Prostate gland (tissue), 2 donors: ENCODE measurements around the gene JSRP1. TPM values are rescaled to one million over a fixed set of nuclear protein-coding genes. Genes with fewer than 3 reads are reported as not detected.

Experiments
- DNase-seq: peaks from one replicate; pipeline ENCODE4 v3.0.0-alpha.2; 2019; ENCODE audit warnings: low spot score
- H3K27ac ChIP-seq, 2 donors: fragments of 200-600 bp; sonication (generic); 2 replicates each; pipeline ENCODE4 v1.5.1; 2017 to 2019
- H3K27me3 ChIP-seq: fragments of 200-600 bp; sonication (generic); replicated peaks from 2 replicates; pipeline ENCODE4 v1.5.1; 2019; ENCODE audit not compliant: insufficient read depth
- H3K36me3 ChIP-seq, 2 donors: fragments of 200-600 bp; sonication (generic); 1 replicate in 1 of 2; 2 replicates in 1 of 2; pipeline versions ENCODE4 v1.5.1 to v1.8.1; 2017 to 2019
- H3K4me1 ChIP-seq: fragments of 200-600 bp; sonication (generic); replicated peaks from 2 replicates; pipeline ENCODE4 v1.5.1; 2019
- H3K4me3 ChIP-seq, 2 donors: fragments of 200-600 bp; sonication (generic); 2 replicates each; pipeline ENCODE4 v1.5.1; 2017 to 2019
- H3K9me3 ChIP-seq: fragments of 200-600 bp; sonication (generic); 2 replicates; pipeline ENCODE4 v1.5.1; 2017
- POLR2A ChIP-seq: fragments of 450-650 bp; IDR thresholded peaks from one replicate; pipeline ENCODE4 v1.6.1; 2016; ENCODE audit warnings: antibody characterized with exemption, mild to moderate bottlenecking
- POLR2AphosphoS5 ChIP-seq: sonication (generic); formaldehyde crosslinking; IDR thresholded peaks from one replicate; pipeline ENCODE4 v1.6.1; 2017; ENCODE audit warnings: antibody characterized with exemption
- WGBS: methylation state at CpG from one replicate; pipeline ENCODE4 v1.1.5; 2018; 5-methylcytosine and 5-hydroxymethylcytosine counted together
- intact Hi-C: fragments of 100-400 bp; cut with DNase I; formaldehyde crosslinking; loops from one replicate; pipeline ENCODE4 v1.14.2; 2022
- total RNA-seq, 2 donors: library from RNA; depleted of rRNA; stranded (reverse); fragments of >200 nt; gene quantifications; one replicate each; pipeline ENCODE4 v1.1.0, GENCODE V29; 2016
- TF ChIP-seq, protein P1 (sequence below), 4 experiments: fragments of 200-600 bp in 2 of 4; fragments of 450-650 bp in 2 of 4; sonication (generic) in 2 of 4; IDR thresholded peaks; 1 replicate in 3 of 4; 2 replicates in 1 of 4; pipeline ENCODE4 v1.5.1; 2016 to 2019; ENCODE audit warnings: antibody characterized with exemption in 4 of 4, mild to moderate bottlenecking in 2 of 4, moderate library complexity in 2 of 4

The JSRP1 gene
- total RNA-seq, 2 donors from 2014 or later = 0.96 TPM; not detected in 1

DNA sequence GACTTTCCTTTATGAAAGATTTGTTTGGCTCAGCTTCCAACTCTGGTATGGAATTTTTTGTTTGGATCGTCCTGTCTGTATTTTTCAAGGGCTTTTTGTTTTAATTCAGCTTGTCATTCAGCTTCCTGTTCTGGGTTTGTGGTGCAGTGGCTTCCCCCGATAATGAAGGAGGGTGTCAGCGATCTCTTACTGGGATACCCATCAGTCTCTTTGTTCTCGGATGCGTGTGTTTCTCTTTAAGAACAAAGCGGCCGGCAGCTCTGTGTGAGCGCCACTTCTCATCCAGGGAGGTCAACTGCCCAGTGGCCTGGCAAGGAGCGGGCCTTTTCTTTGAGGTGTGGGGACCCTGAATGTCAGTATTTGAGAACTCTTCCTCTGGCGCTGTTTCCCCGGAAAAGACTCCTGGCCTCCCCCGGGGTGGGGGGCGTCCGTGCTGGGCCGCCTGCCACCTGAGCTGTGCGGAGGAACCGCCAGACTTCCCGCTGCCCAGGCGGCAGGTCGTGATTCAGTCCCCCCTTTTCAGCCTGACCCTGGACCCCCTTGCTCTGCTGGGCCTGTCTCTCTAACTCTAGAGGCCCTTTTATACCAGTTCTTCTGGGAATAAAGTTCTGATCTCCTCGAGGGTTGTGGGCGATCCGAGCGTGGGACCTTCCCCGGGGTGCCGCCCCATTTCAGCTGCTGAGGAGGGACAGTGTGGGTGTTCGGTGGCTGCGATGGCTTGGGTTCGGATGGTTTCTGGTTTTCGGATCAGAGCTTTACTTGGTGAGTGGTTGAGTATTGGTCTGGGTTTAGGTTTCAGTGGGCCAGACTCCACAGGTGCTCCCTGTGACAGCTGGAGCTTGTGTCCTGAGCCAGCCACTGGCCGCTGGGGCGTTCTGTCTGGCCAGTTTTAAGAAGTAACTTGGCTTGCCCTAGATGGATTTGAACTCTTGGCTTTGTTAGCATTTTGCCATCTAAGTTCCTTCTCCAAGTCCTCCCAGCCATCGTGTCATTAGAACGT lies 16.1 kb downstream of the JSRP1 start:
- Histone ChIP-seq H3K4me1 (peaks cover 29% of the 10 kb centered on the region), H3K27ac (peak overlapping the region; percentile 29 to 38), H3K27me3 (no peaks in the 10 kb centered on the region), H3K4me3 (peak overlapping the region; percentile 6 to 25), H3K9me3 (no peaks in the 10 kb centered on the region), H3K36me3 (peaks cover 17 to 19% of the 10 kb centered on the region in 2 donors)
- WGBS = 25% methylated on average over 34 of the region's 34 CpGs
- TF ChIP-seq POLR2AphosphoS5 = no peak
- no peak for TF ChIP-seq POLR2A
- TF ChIP-seq, protein P1, sequence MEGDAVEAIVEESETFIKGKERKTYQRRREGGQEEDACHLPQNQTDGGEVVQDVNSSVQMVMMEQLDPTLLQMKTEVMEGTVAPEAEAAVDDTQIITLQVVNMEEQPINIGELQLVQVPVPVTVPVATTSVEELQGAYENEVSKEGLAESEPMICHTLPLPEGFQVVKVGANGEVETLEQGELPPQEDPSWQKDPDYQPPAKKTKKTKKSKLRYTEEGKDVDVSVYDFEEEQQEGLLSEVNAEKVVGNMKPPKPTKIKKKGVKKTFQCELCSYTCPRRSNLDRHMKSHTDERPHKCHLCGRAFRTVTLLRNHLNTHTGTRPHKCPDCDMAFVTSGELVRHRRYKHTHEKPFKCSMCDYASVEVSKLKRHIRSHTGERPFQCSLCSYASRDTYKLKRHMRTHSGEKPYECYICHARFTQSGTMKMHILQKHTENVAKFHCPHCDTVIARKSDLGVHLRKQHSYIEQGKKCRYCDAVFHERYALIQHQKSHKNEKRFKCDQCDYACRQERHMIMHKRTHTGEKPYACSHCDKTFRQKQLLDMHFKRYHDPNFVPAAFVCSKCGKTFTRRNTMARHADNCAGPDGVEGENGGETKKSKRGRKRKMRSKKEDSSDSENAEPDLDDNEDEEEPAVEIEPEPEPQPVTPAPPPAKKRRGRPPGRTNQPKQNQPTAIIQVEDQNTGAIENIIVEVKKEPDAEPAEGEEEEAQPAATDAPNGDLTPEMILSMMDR (IDR thresholded peaks at IDR 0.05) = no peak
- intact Hi-C loops = loop anchor here (5.0 to 10.0 kb wide), 4 partner anchors 53 to 152 kb away; partner anchors contain the start of genes AP3D1, LSM7 and SPPL2B
- DNase-seq = no peak

DNA sequence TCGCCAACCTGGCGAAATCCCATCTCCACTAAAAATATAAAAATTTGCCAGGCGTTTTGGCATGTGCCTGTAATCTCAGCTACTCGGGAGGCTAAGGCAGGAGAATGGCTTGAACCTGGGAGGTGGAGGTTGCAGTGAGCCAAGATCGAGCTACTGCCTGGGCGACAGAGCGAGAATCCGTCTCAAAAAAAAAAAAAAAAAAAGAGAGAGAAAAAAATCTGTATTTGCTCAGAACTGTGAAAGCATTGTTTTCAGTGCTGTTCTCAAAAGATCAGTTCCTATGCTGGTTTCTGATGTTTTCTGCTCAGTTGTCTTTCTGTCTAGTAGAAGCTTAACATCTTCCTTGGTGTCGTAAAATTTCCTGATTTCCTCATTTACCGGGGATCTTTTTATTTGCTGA lies 17.0 kb downstream of the JSRP1 start:
- H3K27ac ChIP-seq = peak overlapping the region in 1 of 2 donors; percentile 29
- H3K4me1 ChIP-seq = peaks cover 29% of the 10 kb centered on the region
- WGBS = 54% methylated on average over 10 of the region's 10 CpGs
- peaks cover 8 to 10% of the 10 kb centered on the region in 2 donors for H3K36me3 ChIP-seq
- intact Hi-C loops = loop anchor here (5.0 to 10.0 kb wide), 4 partner anchors 52 to 153 kb away; partner anchors contain the start of genes AP3D1, LSM7 and SPPL2B
- no peak for TF ChIP-seq POLR2A
- TF ChIP-seq, protein P1 (IDR thresholded peaks at IDR 0.05) = no peak
- TF ChIP-seq POLR2AphosphoS5 = no peak
- H3K9me3 ChIP-seq = no peaks in the 10 kb centered on the region
- no peaks in the 10 kb centered on the region for H3K27me3 ChIP-seq
- DNase-seq = no peak
- H3K4me3 ChIP-seq = no peak overlapping the region

DNA sequence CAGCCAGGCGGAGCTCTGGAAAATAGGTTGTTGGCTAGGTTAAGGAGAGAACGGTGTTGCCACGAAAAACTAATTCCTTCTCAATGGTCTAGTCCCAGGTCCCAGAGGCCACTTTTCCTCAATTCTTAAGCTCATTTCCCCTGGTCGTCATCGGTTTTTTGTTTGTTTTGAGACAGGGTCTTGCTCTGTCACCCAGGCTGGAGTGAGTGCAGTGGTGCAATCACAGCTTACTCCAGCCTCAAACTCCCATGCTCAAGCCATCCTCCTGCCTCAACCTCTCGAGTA lies 18.4 kb downstream of the JSRP1 start:
- H3K27me3 ChIP-seq = no peaks in the 10 kb centered on the region
- WGBS = 71% methylated on average over 6 of the region's 6 CpGs
- no peaks in the 10 kb centered on the region for H3K36me3 ChIP-seq
- no peaks in the 10 kb centered on the region for H3K9me3 ChIP-seq
- DNase-seq = no peak
- H3K27ac ChIP-seq = no peak overlapping the region
- intact Hi-C loops = loop anchor here (2.0 to 10.0 kb wide), 5 partner anchors 35 to 154 kb away; partner anchors contain the start of genes AP3D1, LSM7 and SPPL2B
- peaks cover 29% of the 10 kb centered on the region for H3K4me1 ChIP-seq
- TF ChIP-seq, protein P1 (IDR thresholded peaks at IDR 0.05) = no peak
- TF ChIP-seq POLR2A = no peak
- no peak for TF ChIP-seq POLR2AphosphoS5
- peak overlapping the region in 1 of 2 donors; percentile 95 for H3K4me3 ChIP-seq

DNA sequence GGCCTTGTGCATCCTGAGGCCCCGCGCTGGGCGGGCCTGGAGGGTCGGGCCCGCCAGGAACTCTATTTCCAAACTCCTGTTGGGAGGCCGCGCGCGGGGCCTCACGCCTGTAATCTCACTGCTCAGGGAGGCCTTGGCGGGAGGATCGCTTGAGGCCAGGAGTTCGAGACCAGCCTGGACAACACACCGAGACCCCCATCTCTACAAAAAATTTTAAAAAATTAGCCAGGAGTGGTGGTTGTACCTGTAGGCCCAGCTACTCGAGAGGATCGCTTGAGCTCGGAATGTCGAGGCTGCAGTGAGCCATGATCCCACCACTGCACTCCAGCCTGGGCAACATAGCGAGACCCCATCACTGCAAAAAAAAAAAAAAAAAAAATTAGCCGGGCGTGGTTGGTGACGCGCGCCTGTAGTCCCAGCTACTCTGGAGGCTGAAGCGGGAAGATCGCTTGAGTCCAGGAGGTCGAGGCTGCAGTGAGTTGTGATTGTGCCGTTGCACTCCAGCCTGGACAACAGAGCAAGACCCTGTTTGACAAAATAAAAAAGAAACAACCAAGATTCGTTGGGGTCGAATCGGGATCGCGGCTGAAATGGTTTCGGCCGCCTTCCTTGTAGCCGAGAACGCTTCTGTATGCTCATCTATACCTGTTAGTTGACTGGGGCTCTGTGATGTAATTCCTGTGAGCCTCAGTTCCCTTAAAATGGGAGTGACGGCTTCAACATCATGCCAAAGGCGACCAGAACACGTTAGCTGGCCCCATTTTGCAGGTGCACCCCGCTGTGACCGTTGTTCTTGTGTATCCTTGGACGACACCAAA lies 19.0 kb downstream of the JSRP1 start:
- intact Hi-C loops = loop anchor here (2.0 to 10.0 kb wide), 5 partner anchors 36 to 155 kb away; partner anchors contain the start of genes AP3D1, LSM7 and SPPL2B

More for the DNA sequence above, 19.0 kb downstream of the JSRP1 start:
- Histone ChIP-seq H3K9me3 (no peaks in the 10 kb centered on the region), H3K4me3 (peak overlapping the region; percentile 81 to 95), H3K27ac (peak overlapping the region; percentile 97 to 98), H3K36me3 (no peaks in the 10 kb centered on the region), H3K27me3 (no peaks in the 10 kb centered on the region), H3K4me1 (peaks cover 29% of the 10 kb centered on the region)
- DNase-seq = no peak
- 40% methylated on average over 43 of the region's 43 CpGs for WGBS
- TF ChIP-seq, protein P1 (IDR thresholded peaks at IDR 0.05) = no peak
- TF ChIP-seq POLR2A = no peak
- TF ChIP-seq POLR2AphosphoS5 = no peak
